Measurements from ENCODE around the gene BRWD1.

DNA sequence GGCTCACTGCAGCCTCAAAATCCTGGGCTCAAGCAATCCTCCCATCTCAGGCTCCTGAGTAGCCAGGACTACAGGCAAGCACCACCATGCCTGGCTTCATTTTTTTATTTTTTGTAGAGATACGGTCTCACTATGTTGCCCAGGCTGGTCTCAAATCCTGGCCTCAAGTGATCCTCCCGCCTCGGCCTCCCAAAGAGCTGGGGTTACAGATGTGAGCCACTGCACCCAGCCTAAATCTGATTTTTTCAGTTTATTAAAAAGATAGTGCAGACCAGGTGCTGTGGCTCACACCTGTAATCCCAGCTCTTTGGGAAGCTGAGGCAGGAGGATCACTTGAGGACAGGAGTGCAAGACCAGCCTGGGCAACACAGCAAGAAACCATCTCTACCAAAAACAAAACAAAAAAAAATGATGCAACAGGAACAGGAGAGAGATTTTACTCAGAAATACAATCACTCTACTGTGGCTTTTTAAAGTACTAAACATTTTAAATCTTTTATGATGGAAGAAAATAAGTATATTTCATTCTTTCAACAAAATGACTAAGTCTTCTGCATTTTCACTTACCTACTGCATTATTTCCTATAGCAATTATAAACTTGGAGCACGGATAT, 132.1 kb downstream of the BRWD1 start:
- TF ChIP-seq, protein P1, sequence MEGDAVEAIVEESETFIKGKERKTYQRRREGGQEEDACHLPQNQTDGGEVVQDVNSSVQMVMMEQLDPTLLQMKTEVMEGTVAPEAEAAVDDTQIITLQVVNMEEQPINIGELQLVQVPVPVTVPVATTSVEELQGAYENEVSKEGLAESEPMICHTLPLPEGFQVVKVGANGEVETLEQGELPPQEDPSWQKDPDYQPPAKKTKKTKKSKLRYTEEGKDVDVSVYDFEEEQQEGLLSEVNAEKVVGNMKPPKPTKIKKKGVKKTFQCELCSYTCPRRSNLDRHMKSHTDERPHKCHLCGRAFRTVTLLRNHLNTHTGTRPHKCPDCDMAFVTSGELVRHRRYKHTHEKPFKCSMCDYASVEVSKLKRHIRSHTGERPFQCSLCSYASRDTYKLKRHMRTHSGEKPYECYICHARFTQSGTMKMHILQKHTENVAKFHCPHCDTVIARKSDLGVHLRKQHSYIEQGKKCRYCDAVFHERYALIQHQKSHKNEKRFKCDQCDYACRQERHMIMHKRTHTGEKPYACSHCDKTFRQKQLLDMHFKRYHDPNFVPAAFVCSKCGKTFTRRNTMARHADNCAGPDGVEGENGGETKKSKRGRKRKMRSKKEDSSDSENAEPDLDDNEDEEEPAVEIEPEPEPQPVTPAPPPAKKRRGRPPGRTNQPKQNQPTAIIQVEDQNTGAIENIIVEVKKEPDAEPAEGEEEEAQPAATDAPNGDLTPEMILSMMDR (IDR thresholded peaks at IDR 0.05 in 8 of 11, conservative IDR thresholded peaks at IDR 0.05 in 3 of 11), result no peak
- no peak for TF ChIP-seq POLR2A (IDR thresholded peaks at IDR 0.05)
- no peak for TF ChIP-seq POLR2AphosphoS5 (IDR thresholded peaks at IDR 0.05)
